ENCODE data around the gene PTPRN2. TPM values are rescaled to one million over a fixed set of nuclear protein-coding genes. Genes with fewer than 3 reads are reported as not detected.

Gene PTPRN2
- total RNA-seq, 1 experiment from 2014 or later, result 2.1 TPM

DNA sequence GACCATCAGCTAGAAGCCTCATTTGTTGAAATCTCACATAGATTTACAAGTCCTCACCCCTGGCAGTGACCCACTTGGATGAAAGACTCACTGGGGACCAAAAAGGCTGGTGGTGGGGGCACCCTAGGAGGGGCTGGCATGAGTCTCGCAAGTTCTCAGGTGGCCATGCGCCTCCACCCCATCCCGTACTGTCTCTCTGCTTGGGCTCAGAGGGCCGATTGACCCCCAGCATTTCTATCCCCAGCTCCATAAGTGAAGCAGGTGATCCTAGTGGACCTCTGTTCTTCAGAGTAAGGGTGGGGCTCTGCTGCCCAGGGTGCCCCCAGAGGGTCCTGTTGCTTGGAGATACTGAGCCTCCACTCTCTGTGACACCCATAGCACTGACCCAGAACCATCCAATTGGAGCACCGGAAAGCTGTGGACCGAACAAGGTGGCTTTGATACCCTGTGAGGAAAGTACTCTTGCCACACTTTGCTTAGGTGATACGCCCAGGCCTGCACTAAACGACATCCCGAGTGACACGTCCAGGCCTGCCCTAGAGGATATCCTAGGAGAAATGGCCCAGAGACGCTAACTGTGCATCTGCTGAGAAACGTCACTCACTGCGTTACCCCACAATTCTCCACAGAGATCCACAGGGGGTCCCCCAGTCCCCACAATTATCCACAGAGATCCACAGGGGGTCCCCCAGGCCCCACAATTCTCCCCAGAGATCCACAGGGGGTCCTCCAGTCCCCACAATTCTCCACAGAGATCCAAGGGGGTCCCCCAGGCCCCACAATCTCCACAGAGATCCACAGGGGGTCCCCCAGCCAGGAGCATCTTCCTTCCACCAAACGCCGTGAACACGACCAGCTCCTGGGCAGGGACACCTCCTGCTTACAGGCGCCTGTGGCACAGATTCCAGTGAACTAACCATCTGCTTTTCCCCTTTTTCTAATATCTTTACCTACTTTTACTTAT is 262.9 kb downstream of the PTPRN2 start:
- intact Hi-C loops (cut with micrococcal nuclease), result no loop called here

More for the DNA sequence above, 262.9 kb downstream of the PTPRN2 start:
- no peaks in the 10 kb centered on the region for H3K36me3 ChIP-seq (ENCODE audit: control insufficient read depth in 1 of 2, insufficient read depth in 2 of 2, low read length in 2 of 2)
- TF ChIP-seq, protein P1, sequence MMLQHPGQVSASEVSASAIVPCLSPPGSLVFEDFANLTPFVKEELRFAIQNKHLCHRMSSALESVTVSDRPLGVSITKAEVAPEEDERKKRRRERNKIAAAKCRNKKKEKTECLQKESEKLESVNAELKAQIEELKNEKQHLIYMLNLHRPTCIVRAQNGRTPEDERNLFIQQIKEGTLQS (IDR thresholded peaks at IDR 0.05), result no peak
- TF ChIP-seq EZH2phosphoT487 (IDR thresholded peaks at IDR 0.05; ENCODE audit: borderline replicate concordance) (no peak), RAD21 (IDR thresholded peaks at IDR 0.05; ENCODE audit: low read depth) (no peak), ZBTB33 (IDR thresholded peaks at IDR 0.05; ENCODE audit: extremely low read depth, insufficient replicate concordance, low read length) (no peak), YY1 (IDR thresholded peaks at IDR 0.05; ENCODE audit: extremely low read depth, insufficient replicate concordance, low read depth, low read length) (no peak), POLR2A (IDR thresholded peaks at IDR 0.05; ENCODE audit: borderline replicate concordance, extremely low read depth, insufficient read depth, insufficient read length) (no peak)
- TF ChIP-seq, protein P2, sequence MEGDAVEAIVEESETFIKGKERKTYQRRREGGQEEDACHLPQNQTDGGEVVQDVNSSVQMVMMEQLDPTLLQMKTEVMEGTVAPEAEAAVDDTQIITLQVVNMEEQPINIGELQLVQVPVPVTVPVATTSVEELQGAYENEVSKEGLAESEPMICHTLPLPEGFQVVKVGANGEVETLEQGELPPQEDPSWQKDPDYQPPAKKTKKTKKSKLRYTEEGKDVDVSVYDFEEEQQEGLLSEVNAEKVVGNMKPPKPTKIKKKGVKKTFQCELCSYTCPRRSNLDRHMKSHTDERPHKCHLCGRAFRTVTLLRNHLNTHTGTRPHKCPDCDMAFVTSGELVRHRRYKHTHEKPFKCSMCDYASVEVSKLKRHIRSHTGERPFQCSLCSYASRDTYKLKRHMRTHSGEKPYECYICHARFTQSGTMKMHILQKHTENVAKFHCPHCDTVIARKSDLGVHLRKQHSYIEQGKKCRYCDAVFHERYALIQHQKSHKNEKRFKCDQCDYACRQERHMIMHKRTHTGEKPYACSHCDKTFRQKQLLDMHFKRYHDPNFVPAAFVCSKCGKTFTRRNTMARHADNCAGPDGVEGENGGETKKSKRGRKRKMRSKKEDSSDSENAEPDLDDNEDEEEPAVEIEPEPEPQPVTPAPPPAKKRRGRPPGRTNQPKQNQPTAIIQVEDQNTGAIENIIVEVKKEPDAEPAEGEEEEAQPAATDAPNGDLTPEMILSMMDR (IDR thresholded peaks at IDR 0.05 in 2 of 3, conservative IDR thresholded peaks at IDR 0.05 in 1 of 3; ENCODE audit: borderline replicate concordance in 1 of 3, insufficient read depth in 1 of 3, low read depth in 2 of 3, low read length in 2 of 3), result no peak
- TF ChIP-seq, protein P3, sequence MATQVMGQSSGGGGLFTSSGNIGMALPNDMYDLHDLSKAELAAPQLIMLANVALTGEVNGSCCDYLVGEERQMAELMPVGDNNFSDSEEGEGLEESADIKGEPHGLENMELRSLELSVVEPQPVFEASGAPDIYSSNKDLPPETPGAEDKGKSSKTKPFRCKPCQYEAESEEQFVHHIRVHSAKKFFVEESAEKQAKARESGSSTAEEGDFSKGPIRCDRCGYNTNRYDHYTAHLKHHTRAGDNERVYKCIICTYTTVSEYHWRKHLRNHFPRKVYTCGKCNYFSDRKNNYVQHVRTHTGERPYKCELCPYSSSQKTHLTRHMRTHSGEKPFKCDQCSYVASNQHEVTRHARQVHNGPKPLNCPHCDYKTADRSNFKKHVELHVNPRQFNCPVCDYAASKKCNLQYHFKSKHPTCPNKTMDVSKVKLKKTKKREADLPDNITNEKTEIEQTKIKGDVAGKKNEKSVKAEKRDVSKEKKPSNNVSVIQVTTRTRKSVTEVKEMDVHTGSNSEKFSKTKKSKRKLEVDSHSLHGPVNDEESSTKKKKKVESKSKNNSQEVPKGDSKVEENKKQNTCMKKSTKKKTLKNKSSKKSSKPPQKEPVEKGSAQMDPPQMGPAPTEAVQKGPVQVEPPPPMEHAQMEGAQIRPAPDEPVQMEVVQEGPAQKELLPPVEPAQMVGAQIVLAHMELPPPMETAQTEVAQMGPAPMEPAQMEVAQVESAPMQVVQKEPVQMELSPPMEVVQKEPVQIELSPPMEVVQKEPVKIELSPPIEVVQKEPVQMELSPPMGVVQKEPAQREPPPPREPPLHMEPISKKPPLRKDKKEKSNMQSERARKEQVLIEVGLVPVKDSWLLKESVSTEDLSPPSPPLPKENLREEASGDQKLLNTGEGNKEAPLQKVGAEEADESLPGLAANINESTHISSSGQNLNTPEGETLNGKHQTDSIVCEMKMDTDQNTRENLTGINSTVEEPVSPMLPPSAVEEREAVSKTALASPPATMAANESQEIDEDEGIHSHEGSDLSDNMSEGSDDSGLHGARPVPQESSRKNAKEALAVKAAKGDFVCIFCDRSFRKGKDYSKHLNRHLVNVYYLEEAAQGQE (IDR thresholded peaks at IDR 0.05; ENCODE audit: low read depth), result no peak
- no peak overlapping the region for H3K27ac ChIP-seq (ENCODE audit: low read depth, low read length)
- no peak overlapping the region for H2AFZ ChIP-seq (ENCODE audit: low read depth, low read length, poor library complexity, severe bottlenecking)
- H3K79me2 ChIP-seq (ENCODE audit: insufficient read depth, low read length), result no peaks in the 10 kb centered on the region
- H3K9ac ChIP-seq (ENCODE audit: low read length), result no peak overlapping the region
- no peaks in the 10 kb centered on the region for H3K9me2 ChIP-seq (ENCODE audit: insufficient read depth)
- no peak overlapping the region for H3K4me2 ChIP-seq (ENCODE audit: low read length)
- ChIA-PET RAD21 (ENCODE audit: low non-redundant PET in 1 of 2, low total read pairs in 2 of 2, uncharacterized antibody in 2 of 2, unreplicated experiment in 2 of 2) (no interaction called here), POLR2A (no interaction called here), CTCF (no interaction called here)
- H3K4me1 ChIP-seq (ENCODE audit: control insufficient read depth in 1 of 2, insufficient read depth in 2 of 2, low read length in 2 of 2), result no peaks in the 10 kb centered on the region
- ATAC-seq (no peak), DNase-seq (ENCODE audit: low read depth, low spot score) (no peak)
- no TSS peak for BruUV-seq (replicated peaks)
- no peak overlapping the region for H3K4me3 ChIP-seq (replicated peaks in 1 of 2; ENCODE audit: low read depth in 1 of 2, low read length in 2 of 2)
- H3K9me3 ChIP-seq (ENCODE audit: control insufficient read depth in 1 of 2, insufficient read depth in 1 of 2, low read depth in 1 of 2, low read length in 2 of 2), result peaks cover 0 to 6% of the 10 kb centered on the region in 2 experiments; a peak in 2 of 4 replicates
- H3K27me3 ChIP-seq (ENCODE audit: insufficient read depth, low read length), result no peaks in the 10 kb centered on the region
- no peaks in the 10 kb centered on the region for H4K20me1 ChIP-seq (ENCODE audit: insufficient read depth)
